Neural progenitor cell (in vitro differentiated cells): ENCODE data around the gene TARBP1.

Source experiments
- EZH2 ChIP-seq: fragments of 200-600 bp; sonication (generic); IDR thresholded peaks from 2 replicates; pipeline ENCODE4 v1.6.1; 2017; ENCODE audit warnings: antibody characterized with exemption, mild to moderate bottlenecking, moderate library complexity
- TF ChIP-seq, protein P1 (sequence below): fragments of 200-600 bp; sonication (generic); IDR thresholded peaks from 2 replicates; pipeline ENCODE4 v1.5.1; 2017; ENCODE audit warnings: antibody characterized with exemption, mild to moderate bottlenecking

DNA sequence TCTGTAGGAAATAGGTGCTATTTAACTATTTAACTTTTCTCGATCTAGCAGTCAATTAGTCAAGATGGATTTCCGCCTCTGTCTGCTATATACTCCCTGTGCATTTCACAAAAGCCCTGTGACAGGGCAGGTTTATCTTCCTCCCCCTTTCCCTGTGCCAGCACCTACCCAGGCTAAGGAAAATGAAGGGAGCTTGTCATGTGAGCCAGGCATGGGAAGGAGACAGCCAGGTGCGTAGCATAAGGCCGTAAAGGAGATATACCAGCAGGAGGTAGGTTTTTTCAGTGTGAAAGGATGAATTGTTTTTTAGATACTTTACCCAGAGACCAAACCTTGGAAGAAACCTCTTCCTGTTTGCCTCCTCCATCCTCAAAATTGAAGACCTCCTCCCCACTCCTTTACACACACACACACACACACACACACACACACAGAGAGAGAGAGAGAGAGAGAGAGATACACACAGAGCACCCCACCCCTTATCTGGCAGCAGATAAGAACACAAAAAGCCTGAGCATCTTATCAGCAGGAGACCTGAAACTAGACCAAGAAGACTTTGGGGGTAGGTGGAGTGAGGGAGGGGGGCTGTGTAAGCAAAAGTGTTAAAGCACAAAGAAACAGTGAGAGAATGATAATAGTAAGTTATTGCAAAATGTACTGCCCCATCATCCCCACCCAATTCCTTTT is 12.0 kb upstream of the TARBP1 start:
- TF ChIP-seq, protein P1, sequence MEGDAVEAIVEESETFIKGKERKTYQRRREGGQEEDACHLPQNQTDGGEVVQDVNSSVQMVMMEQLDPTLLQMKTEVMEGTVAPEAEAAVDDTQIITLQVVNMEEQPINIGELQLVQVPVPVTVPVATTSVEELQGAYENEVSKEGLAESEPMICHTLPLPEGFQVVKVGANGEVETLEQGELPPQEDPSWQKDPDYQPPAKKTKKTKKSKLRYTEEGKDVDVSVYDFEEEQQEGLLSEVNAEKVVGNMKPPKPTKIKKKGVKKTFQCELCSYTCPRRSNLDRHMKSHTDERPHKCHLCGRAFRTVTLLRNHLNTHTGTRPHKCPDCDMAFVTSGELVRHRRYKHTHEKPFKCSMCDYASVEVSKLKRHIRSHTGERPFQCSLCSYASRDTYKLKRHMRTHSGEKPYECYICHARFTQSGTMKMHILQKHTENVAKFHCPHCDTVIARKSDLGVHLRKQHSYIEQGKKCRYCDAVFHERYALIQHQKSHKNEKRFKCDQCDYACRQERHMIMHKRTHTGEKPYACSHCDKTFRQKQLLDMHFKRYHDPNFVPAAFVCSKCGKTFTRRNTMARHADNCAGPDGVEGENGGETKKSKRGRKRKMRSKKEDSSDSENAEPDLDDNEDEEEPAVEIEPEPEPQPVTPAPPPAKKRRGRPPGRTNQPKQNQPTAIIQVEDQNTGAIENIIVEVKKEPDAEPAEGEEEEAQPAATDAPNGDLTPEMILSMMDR, result no peak
- no peak for TF ChIP-seq EZH2
